ENCODE results near the gene LIPC.

Gene LIPC

GRCh38 chr15:58528188-58528870, 96.5 kb downstream of the LIPC start:
- Histone ChIP-seq H3K27me3 (ENCODE audit: insufficient read depth, low read depth, severe bottlenecking) (no peaks in the 10 kb centered on the region), H3K9me3 (ENCODE audit: severe bottlenecking) (peaks cover 4% of the 10 kb centered on the region), H3K4me3 (ENCODE audit: low read depth, low read length) (no peak overlapping the region), H3K27ac (no peak overlapping the region), H3K36me3 (no peaks in the 10 kb centered on the region)
- TF ChIP-seq CTCF (IDR thresholded peaks at IDR 0.05; ENCODE audit: low read depth, low read length), result no peak
- no peak for DNase-seq

DNA sequence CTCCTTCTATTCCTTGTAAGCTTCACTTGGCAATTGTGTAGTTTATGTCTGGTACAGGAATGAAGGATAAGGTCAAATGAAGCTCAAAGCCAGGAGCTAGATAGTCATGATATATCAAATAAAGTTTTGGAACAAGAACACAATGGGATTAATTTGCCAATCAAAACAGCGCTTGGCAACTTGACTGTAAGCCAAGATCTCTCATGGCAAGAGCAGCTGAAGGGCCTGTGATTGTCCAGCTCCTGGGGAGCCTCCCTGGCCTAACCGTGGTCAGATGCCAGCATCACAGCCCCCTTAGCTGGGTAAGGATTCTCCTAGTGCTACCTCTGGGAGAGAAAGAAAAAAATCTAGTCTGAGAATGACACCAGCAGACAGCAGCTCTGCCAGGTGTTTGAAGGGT, 97.2 kb downstream of the LIPC start:
- no peak for DNase-seq
- no peak for TF ChIP-seq CTCF (IDR thresholded peaks at IDR 0.05; ENCODE audit: low read depth, low read length)
- no peak overlapping the region for H3K27ac ChIP-seq
- H3K36me3 ChIP-seq, result no peaks in the 10 kb centered on the region
- no peaks in the 10 kb centered on the region for H3K27me3 ChIP-seq (ENCODE audit: insufficient read depth, low read depth, severe bottlenecking)
- no peak overlapping the region for H3K4me3 ChIP-seq (ENCODE audit: low read depth, low read length)
- H3K9me3 ChIP-seq (ENCODE audit: severe bottlenecking), result peaks cover 4% of the 10 kb centered on the region

- no peak for TF ChIP-seq CTCF (IDR thresholded peaks at IDR 0.05; ENCODE audit: low read depth, low read length)
- DNase-seq, result no peak
- Histone ChIP-seq H3K9me3 (ENCODE audit: severe bottlenecking) (peaks cover 4% of the 10 kb centered on the region), H3K27me3 (ENCODE audit: insufficient read depth, low read depth, severe bottlenecking) (no peaks in the 10 kb centered on the region), H3K36me3 (no peaks in the 10 kb centered on the region), H3K27ac (no peak overlapping the region), H3K4me3 (ENCODE audit: low read depth, low read length) (no peak overlapping the region)
Measured at GRCh38 chr15:58530056-58530590, 98.3 kb downstream of the LIPC start.

DNA sequence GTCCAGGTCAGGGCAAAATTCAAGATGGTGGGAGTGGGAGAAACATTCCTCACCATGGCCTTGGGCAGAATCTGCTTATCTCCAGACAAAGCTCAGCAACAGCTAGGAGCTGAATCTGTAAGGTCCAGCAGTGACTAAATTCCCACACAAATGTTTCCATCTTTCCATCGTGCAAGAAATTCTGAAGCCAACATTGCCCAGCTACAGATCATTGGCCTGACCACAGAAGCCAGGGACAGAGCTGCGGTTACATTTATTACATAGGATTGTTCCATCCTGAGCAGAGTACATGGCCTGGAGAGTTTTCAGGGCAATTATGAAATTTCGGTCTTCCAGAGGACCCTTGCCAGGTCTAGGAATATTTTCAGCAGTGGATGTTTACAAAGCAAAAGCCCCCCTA, 100.3 kb downstream of the LIPC start:
- no peak for DNase-seq
- H3K36me3 ChIP-seq, result no peaks in the 10 kb centered on the region

DNA sequence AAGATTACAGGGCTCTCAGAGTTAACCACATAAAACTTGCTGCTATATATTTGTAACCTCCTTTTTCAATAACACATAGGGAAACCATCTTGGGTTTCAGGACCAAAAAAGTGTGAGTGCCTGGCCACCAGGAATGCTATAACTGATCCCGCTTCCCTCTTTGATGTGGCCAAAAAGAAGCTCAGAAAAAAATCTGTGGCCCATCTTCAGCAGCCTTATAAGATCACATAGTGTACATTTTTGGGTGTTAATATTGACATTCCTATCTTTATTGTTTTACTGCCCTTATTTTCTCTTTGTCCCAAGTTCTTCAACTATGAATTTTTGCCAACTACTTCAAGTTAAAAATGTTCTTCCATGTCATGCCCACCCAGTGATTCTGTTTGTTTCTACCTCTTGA, 102.8 kb downstream of the LIPC start:
- H3K27me3 ChIP-seq (ENCODE audit: insufficient read depth, low read depth, severe bottlenecking), result no peaks in the 10 kb centered on the region
- DNase-seq, result no peak
- H3K36me3 ChIP-seq, result no peaks in the 10 kb centered on the region
- H3K4me3 ChIP-seq (ENCODE audit: low read depth, low read length), result no peak overlapping the region
- H3K27ac ChIP-seq, result no peak overlapping the region
- H3K9me3 ChIP-seq (ENCODE audit: severe bottlenecking), result peaks cover 2% of the 10 kb centered on the region
- TF ChIP-seq CTCF (IDR thresholded peaks at IDR 0.05; ENCODE audit: low read depth, low read length), result no peak

More for the DNA sequence above, 100.3 kb downstream of the LIPC start:
- H3K27me3 ChIP-seq (ENCODE audit: insufficient read depth, low read depth, severe bottlenecking), result no peaks in the 10 kb centered on the region
- H3K9me3 ChIP-seq (ENCODE audit: severe bottlenecking), result peaks cover 4% of the 10 kb centered on the region
- no peak for TF ChIP-seq CTCF (IDR thresholded peaks at IDR 0.05; ENCODE audit: low read depth, low read length)
- H3K4me3 ChIP-seq (ENCODE audit: low read depth, low read length), result no peak overlapping the region
- no peak overlapping the region for H3K27ac ChIP-seq

DNA sequence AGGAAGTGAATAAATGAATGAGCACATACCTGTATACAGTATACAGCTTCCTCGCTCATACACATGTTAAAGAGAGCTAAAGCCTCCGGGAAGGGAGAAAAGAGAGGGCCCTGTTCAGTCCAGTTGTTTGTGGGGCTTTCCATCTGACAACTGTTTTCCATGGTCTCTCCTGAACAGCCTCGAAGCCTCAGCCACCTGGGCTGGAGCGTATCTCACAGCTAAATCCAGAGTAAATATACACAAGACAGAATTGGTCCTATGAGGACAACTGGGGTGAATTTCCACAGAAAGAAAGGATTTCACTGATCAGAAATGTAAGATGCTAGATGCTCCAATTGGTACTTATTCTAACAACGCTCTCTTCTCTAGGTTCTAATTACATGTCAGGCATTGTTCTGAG, 103.5 kb downstream of the LIPC start:
- H3K4me3 ChIP-seq (ENCODE audit: low read depth, low read length), result no peak overlapping the region
- H3K27me3 ChIP-seq (ENCODE audit: insufficient read depth, low read depth, severe bottlenecking), result no peaks in the 10 kb centered on the region
- H3K9me3 ChIP-seq (ENCODE audit: severe bottlenecking), result no peaks in the 10 kb centered on the region
- TF ChIP-seq CTCF (IDR thresholded peaks at IDR 0.05; ENCODE audit: low read depth, low read length), result no peak
- no peak for DNase-seq
- H3K27ac ChIP-seq, result no peak overlapping the region
- H3K36me3 ChIP-seq, result no peaks in the 10 kb centered on the region

Data from WERI-Rb-1 (cell line).